Measurements from ENCODE around the gene PRR20A.

- no peak for TF ChIP-seq SUZ12 (IDR thresholded peaks at IDR 0.05; ENCODE audit: extremely low read depth, insufficient read depth, insufficient read length)
- no peak for TF ChIP-seq ZNF274 (IDR thresholded peaks at IDR 0.05; ENCODE audit: low read depth, low read length)
Observed at GRCh38 chr13:57137585-57137984, 3.1 kb upstream of the PRR20A start.
